A172 (cell line): ENCODE measurements around the gene SLC2A1. TPM values are rescaled to one million over a fixed set of nuclear protein-coding genes. Genes with fewer than 3 reads are reported as not detected.
A peak's percentile ranks its signal among the peaks of the same experiment; 100 is the strongest.
"Not testable (repeated sequence)": the region's sequence is repeated elsewhere in the genome, so short reads cannot be mapped to it uniquely, and the experiment has no call there.

Source experiments
- DNase-seq: peaks from one replicate; pipeline ENCODE4 v3.0.0-alpha.2; 2015; ENCODE audit warnings: low spot score
- total RNA-seq: library from RNA; depleted of rRNA; stranded (reverse); fragments of >200 nt; shearing (Covaris generic); gene quantifications from 2 replicates; pipeline ENCODE4 v1.2.3, GENCODE V29; 2014

The SLC2A1 gene
- total RNA-seq, 1 experiment from 2014 or later, result 164 TPM

DNA sequence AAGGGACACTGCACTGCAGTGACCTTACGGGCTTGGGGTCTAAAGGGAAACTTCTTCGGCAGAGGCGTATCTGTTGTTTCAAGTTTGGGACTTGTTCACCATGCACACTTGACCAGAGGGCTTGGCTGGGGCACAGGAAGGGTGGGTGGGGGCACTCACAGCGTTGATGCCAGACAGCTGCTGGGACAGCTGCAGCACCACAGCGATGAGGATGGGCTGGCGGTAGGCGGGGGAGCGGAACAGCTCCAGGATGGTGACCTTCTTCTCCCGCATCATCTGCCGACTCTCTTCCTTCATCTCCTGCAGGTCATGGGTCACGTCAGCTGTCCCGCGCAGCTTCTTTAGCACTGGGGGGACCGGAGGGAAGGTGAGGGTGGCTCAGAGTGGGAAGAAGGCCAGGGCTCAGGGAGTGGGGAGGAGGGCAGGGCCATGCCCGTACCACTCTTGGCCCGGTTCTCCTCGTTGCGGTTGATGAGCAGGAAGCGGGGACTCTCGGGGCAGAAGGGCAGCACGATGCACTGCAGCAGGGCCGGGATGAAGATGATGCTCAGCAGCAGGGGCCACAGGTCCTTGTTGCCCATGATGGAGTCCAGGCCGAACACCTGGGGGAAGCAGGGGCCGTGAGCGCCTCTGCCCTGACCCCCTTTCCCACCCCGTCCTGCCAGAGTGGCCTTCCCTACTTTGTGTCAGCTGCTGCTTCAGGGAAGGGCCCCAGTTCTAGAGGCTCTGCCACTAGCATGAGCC, 29.1 kb downstream of the SLC2A1 start:
- DNase-seq, result no peak

DNA sequence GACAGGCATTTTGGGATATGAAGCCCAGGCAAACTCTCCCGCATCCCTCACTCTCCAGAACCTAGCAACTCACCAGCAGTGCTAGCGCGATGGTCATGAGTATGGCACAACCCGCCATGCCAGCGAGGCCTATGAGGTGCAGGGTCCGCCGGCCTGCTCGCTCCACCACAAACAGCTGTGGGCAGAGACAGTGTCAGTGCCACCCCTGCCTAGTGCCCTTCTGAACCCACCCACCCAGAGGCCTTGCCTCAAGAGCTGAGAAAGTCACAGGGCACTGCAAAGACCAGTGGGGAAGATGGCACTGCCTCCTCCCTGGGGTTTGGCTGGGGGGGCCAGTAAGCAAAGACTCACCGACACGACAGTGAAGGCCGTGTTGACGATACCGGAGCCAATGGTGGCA, 29.8 kb downstream of the SLC2A1 start:
- no peak for DNase-seq

DNA sequence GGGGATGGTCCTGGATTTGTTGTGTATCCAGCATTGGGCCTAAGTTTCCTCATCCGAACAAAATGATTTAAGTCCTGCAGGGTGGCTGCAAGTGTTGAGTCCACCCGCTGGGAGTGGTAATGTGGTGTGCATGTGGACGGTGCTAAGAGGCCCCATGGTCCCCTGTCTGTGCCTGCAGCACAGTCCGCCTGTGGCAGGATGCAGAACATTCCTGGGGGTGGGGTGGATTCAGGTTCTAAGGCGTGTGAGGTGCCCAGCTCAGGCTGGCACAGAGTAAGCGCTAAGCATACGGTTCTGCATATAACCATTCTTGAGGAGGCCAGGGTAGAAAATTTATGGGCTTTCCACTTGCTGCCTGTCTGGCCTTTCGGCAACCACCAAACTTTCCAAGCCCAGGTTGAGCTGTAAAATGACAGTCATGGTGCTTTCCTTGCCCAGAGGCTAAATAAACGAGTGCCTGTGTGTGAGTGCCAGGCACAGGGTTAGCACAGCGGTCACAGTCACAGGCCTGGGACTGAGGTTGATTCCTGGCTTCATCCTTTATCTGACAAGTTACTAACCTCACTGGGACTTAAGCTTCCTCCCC, 30.7 kb downstream of the SLC2A1 start:
- no peak for DNase-seq

DNA sequence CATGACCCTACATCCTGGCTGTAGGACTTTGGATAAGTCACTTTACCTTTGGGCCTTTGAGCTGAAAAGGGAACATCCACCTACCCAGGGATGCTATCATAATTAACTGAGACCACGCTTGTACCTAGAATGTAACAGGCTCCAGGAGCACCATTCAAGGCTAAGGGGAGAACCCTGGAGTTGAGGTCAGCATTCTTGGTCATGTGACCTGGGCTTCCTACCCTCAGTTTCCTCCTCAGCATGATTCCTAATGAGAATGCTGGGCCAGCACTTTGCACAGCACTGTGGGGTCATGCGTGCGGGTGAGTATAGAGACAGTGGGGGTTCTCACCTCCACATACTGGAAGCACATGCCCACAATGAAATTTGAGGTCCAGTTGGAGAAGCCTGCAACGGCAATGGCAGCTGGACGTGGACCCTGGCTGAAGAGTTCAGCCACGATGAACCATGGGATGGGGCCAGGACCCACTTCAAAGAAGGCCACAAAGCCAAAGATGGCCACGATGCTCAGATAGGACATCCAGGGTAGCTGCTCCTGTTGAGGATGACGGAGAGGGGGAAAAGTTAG, 31.3 kb downstream of the SLC2A1 start:
- DNase-seq, result no peak

DNA sequence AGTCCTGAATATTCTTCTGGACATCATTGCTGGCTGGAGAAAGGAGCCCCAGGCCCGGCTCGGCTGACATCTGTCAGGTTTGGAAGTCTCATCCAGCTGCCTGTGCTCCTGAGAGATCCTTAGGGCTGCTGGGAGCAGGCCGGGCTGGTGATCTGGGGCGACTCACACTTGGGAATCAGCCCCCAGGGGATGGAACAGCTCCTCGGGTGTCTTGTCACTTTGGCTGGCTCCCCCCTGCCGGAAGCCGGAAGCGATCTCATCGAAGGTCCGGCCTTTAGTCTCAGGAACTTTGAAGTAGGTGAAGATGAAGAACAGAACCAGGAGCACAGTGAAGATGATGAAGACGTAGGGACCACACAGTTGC, 31.8 kb downstream of the SLC2A1 start:
- DNase-seq, result no peak

- no peak for DNase-seq
These were observed 32.3 kb downstream of the SLC2A1 start for GRCh38 chr1:42926235-42926878.

GRCh38 chr1:42924851-42925760, 33.6 kb downstream of the SLC2A1 start:
- no peak for DNase-seq

DNA sequence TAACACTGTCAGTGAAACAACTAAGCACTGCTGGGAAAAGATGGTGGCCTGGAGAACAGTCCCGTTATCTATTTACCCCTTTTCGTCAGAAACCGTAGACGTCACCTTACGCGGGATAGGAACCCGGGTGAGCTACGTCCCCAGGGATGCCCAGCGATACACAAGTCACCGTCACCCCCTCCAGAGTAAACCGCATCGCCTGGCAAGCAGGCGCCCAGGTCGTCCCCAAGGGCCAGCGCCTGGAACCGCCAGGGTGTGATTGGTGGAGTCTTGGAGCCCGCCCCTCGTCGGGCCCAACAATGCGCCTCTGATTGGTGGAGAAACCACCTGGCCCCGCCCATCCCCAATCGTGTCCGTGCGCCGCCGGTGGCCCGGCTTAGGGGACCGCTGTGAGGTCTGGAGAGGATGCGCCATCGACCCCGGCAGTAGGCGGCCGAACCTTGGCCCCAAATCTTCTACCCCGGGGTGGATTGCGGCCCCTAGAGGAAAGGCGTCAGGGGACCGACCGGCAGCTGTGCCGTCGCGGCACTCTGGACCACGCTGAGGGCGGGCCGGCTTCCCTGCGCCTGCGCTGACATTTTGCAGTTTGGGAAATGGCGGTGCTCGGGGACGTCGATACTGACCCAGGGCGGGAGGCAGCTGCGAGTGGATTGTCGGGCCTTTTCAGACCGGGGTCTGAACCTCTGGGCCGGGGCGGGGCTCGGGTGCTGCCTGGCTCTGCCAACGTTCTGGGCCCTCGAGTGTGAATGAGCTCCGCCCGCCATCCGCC, 34.4 kb downstream of the SLC2A1 start:
- DNase-seq, result no peak

DNA sequence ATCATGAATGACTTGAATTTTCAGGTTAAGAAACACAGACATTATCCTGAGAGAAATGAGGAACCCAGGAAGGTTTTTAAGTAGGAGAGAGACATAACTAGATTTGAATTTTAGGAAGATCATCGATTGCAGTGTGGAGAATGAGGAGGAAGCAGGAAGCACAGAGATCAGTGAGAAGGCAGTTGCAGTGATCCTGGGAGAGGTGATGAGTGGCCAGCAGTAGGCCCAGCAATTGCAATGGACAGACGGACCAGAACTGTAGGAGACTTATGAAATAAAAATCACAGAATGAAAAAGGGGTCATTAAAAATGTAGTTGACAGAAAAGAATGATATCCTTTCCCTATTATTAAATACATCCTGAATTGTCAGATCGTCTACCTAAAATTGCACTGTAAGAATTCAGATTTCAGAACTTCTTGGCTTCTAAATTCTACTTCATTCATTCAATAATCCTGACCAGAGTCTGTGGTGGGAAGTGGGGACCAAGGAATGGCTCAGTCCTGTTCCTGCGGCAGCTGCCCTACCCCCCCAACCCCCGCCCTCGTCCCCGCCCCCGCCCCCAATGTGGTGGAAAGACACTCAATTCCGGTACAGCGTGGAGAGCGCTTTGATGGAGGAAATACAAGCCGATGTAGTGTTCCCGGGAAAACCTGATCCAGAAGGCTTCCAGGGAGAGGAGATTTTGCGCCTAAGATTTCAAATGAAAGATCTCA, 35.1 kb downstream of the SLC2A1 start:
- DNase-seq, result no peak

DNA sequence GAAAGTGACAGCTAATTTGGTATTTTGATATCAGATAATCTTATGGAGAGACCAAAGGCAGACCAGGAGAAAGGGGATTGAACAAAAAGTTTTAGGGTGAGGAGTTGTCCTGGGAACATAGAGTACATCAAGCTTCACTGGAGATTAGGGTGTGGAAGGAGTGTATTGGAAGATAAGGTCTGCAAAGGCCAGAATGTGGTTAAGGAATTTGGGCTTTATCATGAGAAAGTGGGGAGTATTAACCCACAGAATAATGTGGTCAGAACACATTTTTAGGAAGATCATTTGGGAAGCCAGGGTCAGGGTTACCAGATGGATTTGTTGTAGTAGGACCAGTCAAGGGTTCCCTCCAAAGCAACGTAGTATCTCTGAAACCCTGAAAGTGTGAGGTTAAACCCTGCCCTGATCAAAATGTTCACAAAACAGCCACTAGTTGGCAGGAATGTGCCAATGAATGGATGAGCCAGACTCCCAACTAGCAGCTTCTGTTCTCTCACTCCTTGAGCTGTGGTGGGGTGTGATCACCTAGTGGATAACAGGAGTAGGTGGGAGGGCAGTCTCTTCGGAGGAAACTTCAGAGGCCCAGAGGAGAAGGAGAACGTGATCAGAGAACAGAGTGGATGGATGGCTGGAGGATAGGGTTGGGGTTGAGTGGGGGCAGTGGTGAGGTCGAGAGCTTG, 35.8 kb downstream of the SLC2A1 start:
- peak; percentile 71 for DNase-seq

DNA sequence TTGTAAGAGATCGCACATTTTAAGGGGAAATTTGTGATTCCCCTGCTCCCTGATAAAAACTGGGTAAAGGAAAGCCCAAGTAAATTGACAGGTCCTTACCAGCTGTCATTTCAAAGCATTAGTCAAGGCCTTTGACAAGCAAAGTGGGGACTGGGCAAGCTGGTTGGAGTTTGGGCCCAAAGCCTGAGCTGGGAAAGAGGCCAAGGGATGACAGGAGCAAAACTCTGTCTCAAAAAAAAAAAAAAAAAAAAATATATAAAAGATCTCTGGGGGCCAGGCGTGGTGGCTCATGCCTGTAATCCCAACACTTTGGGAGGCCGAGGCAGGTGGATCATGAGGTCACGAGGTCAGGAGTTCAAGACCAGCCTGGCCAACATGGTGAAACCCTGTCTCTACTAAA, 36.9 kb downstream of the SLC2A1 start:
- no peak for DNase-seq

- DNase-seq, result not testable (repeated sequence)
These were observed 39.0 kb downstream of the SLC2A1 start for GRCh38 chr1:42919651-42920050.

DNA sequence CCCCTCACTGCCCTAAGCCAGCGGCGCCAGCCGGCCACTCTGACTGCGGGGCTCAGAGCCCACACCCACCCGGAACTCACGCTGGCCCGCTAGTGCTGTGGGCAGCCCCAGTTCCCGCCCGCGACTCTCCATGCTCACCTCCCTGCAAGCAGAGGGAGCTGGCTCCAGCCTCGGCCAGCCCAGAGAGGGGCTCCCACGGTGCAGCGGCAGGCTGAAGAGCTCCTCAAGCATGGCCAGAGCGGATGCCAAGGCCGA, 41.5 kb downstream of the SLC2A1 start:
- no peak for DNase-seq

DNA sequence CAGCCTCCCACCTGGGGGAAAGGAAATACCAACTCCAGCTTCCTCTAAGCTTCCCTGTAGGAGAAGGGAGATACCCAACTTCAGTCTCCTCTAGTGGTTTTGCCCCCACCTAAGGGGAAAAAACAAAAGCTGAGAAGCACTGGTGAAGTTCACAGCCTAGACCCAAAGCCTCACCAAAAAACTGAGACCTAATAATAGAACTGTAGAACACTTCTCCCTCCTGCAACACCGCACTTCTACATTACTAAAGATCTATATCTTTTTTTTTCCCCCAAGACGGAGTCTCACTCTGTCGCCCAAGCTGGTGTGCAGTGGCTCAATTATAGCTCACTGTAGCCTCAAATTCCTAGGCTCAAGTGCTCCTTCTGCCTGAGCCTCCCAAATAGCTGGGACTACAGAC, 43.2 kb downstream of the SLC2A1 start:
- no peak for DNase-seq

GRCh38 chr1:42914092-42914627, 44.5 kb downstream of the SLC2A1 start:
- no peak for DNase-seq

DNA sequence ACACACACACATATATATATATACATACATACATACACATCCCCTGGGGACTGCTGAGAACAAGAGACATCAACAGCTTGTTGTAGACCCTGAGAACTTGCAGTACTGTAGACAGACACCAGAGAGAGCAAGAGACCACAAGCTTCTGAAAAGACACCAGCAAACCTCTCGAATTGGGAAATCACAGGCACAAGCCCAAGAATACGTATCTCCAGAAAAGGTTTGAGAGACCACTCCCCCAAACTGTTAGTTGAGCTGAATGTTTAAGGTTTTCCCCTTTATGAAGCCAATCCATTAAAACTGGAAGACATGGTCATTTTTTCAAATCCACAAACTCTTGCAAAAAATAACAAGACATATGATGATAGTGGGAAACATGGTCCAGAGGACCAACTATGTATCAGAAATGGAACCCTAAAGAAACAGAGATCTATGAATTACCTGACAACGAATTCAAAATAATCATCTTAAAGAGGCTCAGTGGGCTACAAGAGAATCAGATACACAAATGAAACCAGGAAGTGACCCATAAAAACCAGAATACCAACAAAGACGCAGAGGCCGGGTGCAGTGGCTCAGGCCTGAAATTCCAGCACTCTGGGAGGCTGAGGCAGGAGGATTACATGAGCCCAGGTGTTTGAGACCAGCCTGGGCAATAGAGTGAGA, 45.1 kb downstream of the SLC2A1 start:
- peak; percentile 67 for DNase-seq

DNA sequence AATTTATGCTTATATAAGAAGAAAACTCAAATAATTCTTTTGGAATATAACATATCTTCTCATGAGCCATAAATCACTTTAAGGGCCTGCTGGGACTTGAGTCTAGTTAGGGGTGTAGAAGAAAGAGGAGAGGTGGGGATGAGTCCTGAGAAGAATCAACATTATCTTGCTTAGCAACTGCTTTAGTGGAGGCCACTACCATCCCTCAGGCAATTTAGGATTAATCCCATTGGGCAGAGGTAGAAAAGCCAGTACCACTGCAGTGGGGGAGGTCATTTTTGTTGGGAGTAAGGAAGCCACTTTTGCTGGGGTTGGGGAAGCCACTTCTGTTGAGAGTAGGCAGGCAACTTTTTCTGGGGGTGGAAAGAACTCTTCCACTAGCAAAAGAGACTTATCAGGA, 47.7 kb downstream of the SLC2A1 start:
- no peak for DNase-seq

GRCh38 chr1:42908046-42908445, 50.6 kb downstream of the SLC2A1 start:
- DNase-seq, result no peak

GRCh38 chr1:42904434-42904833, 54.2 kb downstream of the SLC2A1 start:
- no peak for DNase-seq
